ENCODE data around the gene FOXA1. TPM values are rescaled to one million over a fixed set of nuclear protein-coding genes. Genes with fewer than 3 reads are reported as not detected.

The FOXA1 gene
- total RNA-seq, 1 experiment from 2014 or later, result 3.2 TPM

DNA sequence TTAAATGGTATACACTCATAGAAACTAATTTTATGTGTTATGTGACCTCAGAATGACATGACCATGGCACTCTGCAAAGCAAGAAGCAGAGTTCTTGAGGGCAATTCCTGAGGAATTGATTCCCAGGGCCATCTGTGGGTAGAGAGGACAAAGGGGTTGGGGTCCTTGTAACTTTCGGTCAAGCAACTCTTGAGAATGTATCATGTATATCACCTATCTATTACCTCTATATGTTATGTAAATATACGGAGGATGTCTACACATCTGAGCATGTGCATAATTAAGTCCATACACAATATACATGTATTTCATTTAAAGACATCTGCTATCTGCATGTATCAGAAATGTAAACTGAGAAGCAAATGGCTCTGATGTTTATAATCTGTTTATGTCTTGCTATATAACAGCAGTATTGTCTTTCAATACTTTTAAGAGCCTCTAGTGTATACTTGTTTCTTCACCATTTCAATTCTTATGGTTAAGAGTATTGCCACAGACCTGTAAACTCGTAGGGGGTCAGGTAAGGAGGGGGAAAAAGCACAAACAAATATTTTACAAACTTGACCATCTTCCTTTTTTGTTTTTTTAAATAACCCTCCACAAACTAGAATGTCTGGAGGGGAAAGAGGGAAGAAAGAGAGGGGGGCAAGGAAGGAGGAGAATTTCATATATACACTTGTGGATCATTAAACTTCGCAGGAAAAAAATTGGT lies 4.5 kb downstream of the FOXA1 start:
- no peak for DNase-seq (ENCODE audit: low read depth)

DNA sequence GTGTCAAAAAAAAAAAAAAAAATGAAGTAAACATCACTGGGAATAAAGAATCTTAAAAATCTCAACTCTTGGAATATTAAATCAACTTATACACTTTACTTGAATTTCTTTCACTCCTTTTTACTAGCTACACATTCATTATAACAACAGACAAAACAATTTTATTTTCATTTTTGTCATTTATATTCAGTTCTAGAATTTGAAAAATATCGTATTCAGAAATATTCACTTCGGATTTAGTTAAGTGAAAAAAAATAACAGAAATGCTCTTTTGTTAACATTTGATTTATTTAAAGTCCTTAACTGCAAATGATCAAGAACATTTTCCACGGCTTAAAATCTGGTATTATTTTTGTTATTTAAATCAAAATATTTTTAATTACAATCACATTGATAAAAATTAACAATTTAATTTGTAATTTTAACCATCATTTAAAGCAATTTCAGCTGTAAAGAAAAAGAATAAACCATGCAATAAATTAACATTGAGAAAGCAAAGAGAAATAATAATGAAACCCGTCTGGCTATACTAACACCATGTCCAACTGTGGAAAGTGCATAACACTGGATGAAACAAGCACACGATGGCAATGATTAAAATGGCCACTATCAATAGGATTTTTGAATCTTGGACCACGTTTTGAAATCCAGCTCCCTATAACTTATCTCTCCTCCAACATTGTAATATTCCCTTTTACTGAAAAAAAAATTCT lies 5.2 kb downstream of the FOXA1 start:
- DNase-seq (ENCODE audit: low read depth), result no peak

DNA sequence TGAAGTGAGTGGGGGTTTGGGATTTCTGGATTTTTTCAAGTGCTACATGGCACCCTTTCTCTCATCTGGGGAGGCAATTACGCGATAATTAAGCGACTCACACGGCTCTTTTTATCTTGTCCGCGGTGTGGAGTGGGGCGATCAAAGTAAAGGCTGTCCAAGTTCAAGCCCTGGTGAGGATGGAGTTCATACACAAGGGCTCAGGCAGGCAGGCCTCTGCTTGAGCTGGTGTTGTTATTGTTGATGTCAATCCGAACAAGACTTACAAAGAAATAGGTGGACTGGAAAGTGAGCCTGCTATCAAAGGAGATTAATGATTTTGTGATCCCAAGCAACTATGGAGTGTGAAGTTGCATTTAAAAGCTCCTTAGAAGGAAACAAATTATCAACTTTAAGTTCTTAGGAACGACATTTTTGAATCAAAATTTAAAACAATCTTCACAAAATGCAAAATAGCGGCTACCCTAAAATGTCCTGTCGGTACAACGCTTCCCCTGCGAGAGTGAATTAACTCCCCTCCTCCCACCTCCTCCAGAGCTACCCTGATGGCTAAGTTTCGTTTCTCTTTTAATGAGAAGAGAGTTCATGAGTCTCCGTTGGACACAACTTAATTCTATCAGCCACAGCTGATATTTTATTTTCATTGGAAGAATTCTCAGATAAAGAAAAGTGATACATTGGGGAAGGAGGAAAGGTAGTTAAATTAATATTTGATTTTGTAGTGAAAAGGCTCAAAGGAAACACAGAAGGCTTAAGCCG lies 5.9 kb downstream of the FOXA1 start:
- DNase-seq (ENCODE audit: low read depth), result no peak

DNA sequence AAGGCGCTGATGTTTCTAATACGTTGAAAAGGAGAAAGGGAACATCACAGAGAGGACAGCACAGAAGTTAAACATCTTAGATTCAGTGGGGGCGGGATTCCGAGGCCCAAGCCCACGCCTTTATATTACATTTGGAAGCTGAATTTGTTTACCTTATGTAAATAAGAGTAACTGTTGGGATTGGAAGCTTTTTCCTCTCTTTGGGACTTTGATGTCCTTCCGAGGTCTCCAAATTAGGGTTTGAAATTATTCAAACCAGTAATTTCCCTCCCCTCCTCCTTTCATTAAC lies 6.4 kb downstream of the FOXA1 start:
- DNase-seq (ENCODE audit: low read depth), result no peak

DNA sequence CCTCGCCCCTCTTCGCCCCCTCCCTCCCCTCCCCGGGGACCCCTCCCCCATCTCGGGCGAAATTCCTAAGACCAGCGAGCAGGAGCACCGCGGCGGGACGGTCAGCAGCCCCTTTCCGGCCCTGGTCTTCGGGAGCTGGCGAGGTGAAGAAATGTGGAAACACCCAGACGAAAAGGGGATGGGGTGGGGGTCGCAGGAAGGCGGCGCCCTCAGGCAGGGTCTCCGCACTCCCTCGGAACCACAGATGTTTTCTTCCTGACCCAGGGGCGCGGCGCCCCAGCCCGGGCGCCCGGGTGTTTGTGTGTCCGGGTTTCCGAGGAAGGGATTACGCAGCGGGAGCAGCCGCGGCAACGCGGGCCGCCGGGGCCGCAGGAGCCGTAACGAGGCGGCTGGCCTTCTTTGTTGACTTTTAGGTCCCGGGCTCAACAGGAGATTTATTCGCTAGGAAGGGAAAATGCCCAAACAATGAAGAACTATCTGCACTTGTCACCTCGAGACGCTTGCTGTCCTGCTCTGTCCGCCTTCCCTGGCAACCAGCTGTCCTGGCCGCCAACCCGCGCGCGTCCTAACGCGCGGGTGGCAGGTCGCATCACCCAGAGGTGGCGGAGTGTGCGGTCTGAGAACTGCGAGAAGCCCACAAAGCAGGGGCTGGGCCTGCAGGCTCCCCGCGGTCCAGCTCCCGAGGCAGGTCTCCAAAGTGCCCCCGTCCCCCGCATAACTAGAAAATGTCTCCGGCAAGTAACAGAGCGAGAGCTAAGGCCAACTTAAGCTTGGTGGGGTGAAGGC lies 7.0 kb downstream of the FOXA1 start:
- DNase-seq (ENCODE audit: low read depth), result no peak

DNA sequence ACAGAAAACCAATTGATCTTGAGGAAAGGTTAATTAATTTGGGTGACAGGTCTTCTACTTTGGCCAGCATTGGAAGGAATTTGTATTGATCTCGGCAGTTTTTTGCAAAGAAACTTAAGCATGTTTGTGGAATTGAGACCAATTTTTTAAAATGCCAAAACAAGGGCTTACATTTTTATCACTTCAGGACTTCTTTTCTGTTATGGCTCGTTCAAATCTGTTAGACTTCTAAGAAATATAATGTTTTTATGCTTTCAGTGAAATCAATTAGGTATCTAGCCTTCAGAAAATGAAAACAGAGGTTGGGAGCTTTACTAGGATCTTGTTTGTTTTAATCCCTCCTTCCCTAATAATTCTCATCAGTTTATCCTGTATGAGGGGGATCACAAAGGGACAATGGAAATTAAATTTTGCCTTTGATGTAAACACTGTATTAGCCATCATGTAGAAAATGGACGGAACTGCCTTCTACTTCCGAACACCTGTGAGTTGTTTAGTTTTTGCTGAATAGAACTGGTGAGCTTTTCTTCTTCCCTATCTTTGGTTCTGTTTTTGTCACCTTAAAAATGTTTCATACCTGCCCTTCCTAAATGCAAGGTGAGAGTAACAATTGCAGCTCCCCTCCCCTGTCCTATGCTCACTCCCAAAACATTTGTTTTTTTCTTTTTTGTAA lies 7.8 kb downstream of the FOXA1 start:
- DNase-seq (ENCODE audit: low read depth), result no peak

DNA sequence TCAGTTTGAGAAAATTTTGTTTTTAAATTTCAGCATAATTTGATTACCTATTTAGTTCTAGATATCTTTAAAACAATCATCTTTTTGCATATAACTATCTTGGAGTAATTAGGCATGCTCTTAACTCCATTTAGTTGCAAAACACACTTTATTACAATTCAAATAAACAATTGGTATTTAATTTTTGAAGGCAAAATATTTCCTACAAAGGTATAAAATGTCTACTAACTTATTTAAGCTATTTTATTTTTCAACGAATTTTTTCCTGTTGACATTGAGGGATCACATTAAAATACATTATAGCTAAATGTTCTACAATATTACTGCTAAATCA lies 8.3 kb downstream of the FOXA1 start:
- DNase-seq (ENCODE audit: low read depth), result no peak

DNA sequence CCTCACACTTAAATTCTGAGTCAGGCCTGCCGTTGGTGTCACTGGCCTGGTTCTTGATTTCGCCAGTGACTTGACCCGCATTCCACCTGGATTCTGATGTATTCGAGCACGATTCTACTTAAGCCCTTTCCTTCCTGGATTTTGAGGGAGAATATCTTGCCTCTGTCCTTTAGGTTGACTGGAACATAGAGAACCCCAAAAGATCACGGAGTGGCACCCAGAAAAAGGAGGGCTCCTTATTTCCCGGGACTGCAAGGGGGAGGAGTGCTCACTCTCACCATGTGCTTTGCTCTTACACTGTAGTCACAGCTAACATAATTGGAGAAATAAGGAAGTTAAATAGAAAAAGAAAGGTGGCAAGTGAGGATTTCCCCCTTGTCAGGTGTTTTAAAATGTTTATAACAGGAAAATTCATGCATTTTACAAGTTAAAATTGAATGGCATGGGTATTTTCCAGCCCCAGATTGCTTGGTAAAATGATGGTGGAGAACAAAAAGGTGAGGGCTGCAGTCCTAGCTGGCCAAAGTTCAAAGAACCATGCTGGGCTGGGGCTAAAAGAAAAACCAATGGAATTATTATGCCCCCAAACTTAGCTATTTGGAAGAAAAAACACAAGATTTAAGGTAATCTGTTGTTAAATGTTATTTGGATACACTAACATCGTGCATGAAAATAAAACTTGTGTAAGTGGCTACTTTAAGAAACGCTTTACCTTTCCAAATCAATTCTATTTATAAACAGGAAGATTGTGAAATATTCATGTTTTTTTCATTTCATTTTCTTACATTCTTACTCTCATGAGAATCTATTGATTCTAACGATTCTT lies 8.9 kb downstream of the FOXA1 start:
- no peak for DNase-seq (ENCODE audit: low read depth)

DNA sequence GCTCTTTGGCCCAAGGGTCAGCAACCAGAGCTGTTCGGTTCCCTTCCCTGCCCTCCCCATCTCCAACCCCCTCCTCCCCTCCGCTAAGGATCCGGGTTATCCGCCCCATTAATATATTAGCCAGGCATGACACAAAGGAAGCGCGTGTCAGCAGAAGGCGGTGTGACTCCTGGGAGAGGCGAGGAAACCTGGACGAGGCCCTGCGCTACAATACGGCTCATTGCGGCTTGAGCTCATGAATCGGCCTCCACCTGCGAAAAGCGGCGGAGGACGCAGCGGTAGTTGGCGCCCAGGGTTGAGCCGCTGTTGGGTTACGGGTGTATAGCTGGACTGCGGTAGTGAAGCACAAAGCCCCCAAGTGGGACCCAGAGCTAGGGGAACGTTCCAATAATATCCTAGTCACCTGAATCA lies 9.9 kb downstream of the FOXA1 start:
- no peak for DNase-seq (ENCODE audit: low read depth)

DNA sequence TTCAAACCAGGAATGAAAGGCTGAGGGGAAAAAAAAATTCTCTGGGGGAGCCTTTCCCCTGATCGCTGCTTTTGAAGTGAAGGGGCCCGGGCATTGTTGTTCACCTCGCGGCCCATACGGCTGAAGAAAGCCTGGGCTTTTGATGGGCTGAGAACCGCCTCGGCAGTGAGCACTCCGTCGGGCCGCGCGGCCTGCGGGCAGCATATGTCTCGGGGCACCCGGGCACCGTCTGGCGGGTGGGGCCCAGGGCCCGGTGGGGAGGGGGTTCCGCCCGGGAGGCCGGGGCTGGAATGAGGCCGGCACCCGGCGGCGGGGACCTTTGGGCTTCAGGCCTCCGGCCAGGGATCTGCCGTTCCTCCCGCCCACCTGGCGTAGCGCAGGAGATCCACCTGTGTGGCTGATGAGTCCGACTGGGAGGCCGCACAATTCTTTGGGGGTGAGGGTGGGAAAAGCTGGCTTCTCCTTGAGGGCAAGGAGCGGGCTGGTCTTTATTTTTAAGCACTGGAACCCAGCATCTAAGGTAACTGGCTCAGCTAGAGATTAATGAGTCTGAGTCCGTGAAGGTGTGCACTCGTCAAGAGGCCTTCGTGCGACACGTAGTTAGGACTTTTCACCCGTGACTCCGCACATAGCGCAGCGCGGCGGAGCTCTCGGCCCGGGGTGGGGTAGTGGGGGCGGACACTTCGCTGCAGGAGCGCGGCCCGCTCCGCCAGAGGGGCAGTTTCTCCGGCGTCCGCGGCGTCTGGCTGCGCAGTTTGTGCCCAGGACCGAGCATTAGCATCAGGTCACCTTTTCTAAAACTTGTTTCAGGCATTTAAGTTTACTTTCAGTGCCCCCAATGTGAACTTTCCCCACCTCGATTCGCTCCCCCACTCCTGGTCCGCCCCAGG lies 10.6 kb downstream of the FOXA1 start:
- DNase-seq (ENCODE audit: low read depth), result no peak

DNA sequence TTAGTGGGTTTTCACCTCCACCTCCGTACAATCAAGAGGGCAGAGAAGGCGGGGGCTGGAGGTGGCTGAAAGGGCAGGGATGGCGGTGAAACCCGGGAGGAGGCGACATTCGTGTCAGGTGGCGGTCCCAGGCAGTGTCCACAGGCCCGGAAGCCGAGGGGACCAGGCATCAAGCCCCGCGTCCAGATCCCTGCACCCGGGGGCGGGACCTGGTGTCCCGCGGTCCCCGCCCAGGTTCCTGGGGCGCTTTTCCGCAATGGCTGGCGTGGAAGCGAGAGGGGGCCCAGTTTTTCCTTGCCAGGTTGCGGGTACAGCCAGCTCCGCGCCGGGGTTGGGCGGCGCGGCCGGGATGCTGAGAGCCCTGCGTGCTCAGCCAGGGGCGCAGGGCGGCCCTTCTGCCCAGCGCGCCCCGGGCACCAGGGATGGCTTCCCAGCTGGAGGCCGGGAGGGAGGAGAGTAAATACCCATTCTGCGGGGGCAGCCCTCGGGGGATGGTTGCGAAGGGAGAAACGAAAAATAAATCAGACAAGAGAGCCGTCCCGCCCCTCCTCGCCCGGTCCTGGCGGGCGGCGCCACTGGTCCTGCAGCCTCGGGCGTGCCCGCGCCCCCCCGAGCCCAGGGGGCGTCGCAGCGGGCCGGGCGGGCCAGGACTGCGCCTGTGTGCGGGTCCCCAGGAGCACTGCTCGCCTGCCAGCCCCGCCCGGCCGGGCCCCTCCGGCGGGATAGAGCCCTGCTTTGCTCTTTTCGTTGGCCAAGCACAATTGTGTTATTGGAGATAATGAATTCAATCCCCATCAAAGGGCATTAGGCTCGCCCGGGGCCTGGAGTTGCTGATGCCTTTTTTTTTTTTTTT lies 11.5 kb downstream of the FOXA1 start:
- DNase-seq (ENCODE audit: low read depth), result no peak

DNA sequence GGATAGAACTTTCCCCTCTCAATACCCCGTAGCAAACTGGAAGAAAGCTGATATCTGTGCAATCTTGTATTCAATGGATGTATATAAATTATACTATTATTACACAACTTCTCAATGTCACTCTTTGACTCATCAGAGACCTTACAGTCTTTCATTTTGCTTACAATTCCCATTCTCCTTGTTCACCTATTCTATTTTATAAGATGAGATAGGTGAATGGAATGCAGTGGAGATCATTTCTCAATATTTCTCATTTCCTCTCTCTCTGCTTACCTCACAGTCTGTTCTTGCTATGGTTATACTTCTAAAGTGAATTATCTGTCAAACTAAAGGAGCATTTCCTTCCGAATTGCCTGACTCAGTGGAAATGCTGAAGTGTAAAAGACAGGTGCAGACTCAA lies 14.9 kb downstream of the FOXA1 start:
- peak; percentile 91 for DNase-seq (ENCODE audit: low read depth)

DNA sequence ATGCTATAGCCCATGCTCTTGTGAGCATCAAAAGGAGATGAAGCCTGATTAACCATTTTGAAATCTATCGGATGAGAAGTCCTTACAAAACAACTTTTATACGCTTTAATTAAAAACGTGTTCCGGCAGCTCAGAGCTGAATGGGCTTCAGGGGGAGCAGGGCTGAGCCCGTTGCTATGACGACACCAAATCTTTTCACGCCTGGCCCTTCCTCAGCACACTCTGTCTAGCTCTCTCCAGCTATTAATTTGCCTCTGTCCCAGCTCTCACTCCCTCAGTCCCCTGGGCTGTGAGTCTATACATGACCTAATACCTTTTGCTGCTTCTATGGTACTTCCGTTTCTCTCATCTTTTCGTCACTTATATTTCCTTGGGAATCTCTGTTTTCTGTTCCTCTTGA lies 15.8 kb downstream of the FOXA1 start:
- DNase-seq (ENCODE audit: low read depth), result no peak

DNA sequence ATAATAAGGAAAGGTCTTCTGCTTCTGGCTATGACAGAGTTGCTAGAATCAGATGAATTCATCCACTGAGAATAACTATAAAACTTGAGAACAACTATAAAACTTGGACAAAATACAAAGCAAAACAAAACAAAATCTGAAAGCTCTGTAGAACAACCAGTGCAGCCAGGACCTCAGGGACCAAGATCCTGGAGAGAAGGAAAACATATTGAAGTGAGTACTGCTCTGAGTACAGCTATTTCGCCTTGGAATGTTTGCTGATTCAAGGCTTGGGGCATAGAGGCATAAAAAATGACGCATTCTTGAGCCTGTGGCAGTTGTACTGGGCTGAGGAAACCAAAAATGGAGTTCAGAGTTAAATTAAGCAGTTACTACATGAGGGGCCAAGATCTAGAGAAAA lies 21.7 kb downstream of the FOXA1 start:
- DNase-seq (ENCODE audit: low read depth), result peak; percentile 25

DNA sequence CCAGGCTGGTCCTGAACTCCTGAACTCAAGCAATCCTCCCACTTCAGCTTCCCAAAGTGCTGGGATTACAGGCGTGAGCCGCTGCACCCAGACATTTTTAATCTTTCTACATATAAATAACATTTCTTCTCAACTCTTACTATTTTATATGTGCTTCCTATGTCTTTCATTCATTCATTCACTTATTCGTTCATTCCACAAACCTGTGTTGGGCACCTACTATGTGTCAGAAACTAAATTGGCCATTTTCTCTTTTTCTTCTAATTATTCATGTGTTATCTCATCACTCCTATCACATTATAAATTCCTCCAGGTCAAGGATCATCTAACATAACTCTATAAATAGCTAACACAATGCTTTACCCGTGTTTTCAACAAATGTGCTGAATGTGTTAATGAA lies 23.7 kb downstream of the FOXA1 start:
- no peak for DNase-seq (ENCODE audit: low read depth)

DNA sequence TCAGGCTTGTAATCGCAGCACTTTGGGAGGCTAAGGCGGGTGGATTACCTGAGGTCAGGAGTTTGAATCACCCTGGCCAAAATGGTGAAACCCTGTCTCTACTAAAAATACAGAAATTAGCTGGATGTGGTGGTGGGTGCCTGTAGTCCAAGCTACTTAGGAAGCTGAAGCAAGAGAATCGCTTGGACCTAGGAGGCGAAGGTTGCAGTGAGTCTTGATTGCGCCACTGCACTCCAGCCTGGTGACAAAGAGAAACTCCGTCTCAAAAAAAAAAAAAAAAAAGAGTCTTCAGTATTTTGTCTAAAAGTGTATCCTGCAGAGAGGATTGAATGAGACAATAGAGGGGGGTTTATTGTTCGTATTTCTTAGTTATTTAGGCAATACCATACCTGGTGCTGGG lies 25.3 kb downstream of the FOXA1 start:
- no peak for DNase-seq (ENCODE audit: low read depth)

DNA sequence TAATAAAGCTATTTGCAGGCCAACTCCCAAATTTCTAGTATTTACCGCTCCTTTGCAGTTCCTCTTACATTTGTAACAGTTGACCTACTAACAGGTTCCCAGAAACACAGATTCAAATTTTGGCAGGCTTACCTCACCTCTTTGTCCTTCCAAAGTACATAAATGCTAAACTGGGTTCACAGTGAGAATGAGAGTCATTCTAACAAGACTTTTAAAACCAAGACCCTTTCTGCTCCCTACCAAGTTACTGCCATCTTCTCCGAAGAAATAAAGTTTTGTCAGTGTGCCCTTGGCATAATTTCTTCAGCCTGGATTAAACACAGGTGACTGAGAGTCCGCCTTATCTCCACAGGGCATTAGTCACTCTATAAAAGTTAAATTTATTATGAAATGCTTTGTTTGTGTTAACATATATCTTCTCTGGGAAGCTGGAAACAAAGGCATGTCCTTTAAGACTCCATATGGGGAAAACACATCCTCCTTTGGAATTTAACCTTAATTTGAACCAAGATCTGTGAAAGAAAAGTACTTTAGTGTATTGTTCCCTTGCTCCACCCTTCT lies 28.2 kb downstream of the FOXA1 start:
- peak; percentile 22 for DNase-seq (ENCODE audit: low read depth)

DNA sequence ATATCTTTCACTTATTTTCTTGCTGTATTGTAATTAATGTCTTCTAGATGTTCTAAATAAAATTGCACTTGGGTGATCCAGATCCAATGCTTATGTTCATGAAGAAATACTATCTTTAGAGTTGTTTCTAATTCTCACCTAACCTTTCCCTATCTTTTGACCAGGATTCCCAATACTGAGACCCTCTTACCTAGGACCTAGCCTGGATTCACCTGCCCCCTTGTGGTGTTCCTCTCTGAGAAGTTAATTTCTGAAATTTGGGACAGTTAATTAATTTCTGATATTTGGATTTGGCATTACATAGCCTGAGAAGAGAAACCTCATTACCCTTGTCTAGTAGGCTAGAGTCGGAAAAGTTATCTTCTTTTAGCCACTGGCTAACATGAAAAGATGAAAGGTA lies 29.5 kb downstream of the FOXA1 start:
- no peak for DNase-seq (ENCODE audit: low read depth)

All from HT1080 (cell line).